Activated CD8-positive, alpha-beta memory T cell treated with anti-CD3 and anti-CD28 coated beads for 24 hours (primary cell): Measurements from ENCODE around the gene CYRIA.

Experiments used
- DNase-seq: peaks from one replicate; pipeline ENCODE4 v3.0.0-alpha.2; 2020

CYRIA gene

DNA sequence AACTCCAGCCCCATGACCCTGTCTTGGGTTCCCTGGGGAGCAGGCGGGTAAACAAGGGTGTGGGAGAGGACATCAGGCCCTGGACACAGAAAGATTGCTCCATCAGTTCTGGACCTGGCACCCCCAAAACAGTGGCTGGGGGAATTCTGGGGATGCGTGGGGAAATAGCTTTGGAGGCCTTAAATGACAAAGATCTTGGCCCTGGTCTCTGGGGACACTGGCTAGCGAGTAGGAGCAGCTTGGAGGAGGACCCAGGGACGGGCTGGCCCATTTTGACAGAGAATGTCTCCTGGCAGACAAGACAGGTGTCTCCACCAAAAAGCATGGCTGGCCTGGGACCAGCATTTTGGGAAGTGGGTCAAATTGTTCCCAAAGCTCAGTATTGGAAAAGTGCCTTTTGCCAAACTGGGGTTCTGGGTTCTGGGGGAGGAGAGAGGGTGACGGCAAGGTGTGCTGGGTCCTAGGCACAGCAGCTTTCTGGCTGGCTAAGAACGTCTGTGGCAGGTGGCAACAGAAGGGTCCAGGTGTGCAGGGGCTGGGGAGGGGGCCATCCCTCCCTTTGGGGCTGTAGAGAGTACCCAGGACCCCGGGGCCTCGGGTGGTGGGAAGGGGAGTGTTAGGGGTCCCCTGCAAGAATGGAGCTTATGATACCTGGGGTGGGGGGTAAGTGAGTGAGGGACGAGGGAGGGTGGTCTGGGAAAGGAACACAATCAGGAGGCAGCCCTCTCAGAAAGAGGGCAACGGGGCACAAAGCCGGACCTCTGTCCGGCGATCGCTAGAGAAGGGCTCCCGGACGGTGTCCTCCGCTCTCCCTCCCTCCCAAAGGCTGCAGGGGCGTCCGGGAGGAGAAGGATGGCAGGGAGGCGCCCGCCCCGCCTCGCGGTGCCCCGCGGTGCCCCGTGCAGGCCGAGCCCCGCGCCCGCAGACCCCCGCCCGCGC lies 556 bp downstream of the CYRIA start:
- no peak for DNase-seq

- no peak for DNase-seq
Measured at GRCh38 chr2:16664052-16664731, 1.4 kb downstream of the CYRIA start.

DNA sequence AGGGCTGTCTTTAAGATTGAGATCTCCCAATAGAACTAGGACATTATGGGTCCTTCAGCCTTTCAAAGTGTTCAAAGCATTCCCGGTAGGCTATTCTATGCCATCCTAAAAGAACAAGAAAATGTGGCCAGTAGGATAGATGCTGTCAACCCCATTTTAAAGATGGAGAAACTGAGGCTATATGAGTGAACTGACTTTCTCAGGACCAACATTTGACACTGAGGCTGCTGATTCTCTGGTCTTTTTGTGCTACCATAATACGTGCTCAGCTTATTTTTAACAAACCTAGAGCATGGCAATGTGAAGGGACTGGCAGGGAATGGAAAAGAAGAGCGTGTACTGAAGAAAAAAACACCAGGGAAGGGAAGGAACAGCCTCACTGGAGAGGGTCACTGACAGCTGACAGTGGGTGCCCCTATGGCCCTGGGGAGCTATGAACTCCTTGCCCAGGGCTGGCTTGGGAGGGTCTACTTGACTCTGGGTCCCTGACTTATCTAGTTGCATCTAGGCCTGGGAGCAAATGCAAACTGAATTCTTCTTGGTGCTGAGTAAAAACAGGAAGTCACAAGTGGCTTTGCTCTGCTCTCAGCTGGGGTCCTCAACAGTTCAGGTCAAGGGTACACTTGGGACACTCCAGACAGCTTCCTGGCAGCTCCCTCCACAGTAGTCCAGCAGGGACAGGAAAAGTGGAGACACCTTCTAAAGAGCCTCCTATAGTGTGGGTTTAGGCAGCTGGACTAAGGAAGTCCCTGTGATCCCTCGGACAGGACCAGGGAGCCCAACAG lies 2.3 kb downstream of the CYRIA start:
- DNase-seq: no peak

GRCh38 chr2:16661936-16662839 lies 3.4 kb downstream of the CYRIA start:
- DNase-seq: no peak

DNA sequence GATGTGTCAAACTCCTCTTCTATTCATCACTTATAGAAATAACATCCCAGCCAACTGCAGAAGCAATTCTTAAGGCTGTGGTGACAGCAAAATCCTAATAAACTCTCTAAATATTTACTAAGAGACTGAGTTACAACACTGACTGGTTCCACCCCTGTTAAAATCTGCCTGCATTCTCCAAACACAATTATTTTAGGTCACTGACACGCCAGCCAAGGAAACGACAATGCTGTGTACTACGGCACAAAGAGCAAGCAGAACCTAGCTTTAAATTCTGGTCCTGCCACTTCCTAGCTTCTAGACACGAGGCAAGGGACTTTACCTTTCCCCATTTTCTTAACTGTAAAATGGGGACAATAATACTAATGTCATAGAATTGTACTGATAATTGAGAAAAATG lies 4.1 kb downstream of the CYRIA start:
- no peak for DNase-seq

DNA sequence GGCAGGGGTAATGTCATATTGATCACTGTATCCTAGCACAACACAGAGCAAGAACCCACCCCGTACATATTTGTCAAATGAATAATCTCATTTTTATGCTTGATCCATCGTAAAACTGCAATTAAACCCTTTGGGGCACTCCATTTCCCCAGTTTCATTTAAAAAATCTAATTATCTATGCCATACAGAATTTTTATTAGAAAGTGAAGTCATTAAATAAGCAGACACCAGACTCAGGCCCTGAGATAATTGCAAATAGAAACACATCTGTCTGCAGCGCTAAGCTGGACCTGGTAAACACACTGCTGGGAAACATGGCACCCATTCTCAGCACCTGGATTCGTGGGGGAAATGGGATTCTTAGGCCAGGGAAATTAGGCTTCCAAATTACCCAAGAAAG lies 5.1 kb downstream of the CYRIA start:
- no peak for DNase-seq

DNA sequence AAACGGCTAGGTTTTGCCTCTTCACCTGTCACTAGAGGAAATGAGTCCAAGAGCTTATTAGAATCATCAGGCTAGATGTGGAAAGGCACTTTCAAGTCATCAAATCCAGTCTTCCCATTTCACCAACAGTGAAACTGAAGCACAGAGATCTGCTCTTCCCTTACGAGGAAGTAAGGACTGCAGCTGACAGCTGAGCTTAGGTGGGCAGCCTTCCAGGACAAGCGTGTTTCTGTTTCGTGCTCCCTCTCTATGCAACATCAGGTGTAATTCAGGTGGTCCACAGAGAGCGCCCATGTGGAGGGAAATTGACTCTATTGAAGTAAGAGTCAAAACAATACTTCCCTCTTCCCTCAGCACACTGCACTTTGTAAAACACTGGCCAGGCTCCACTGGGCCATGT lies 5.5 kb downstream of the CYRIA start:
- no peak for DNase-seq

DNA sequence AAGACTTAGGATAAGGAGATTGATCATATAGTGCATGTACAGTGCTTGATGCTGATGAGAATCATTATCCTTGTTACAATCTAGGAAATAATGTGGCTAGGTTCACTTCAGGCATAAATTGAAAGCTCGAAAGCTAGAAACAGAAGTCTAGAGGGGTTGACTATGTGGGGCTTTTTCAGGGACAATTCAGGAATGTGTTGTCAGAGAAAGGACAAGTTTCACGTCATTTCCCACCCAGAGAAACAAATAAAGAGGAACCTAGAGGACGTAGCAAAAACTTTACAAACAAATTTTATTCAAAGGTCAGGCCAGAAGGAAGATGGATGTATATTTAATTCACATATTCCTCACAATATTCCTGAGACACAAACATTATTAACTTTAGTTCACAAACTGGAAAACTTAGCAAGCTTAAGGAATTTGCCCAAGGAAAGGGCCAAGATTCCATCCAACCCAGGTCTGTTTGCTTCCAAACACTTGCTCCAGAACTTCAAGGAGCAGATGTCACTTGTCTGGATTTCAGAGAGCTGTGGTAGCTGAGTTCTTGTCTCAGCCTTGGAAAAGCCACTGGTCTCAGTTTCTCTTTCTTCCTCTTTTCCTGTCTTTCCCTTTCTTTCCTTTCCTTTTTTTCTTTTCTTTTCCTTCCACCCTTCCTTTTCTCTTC lies 7.4 kb downstream of the CYRIA start:
- no peak for DNase-seq

DNA sequence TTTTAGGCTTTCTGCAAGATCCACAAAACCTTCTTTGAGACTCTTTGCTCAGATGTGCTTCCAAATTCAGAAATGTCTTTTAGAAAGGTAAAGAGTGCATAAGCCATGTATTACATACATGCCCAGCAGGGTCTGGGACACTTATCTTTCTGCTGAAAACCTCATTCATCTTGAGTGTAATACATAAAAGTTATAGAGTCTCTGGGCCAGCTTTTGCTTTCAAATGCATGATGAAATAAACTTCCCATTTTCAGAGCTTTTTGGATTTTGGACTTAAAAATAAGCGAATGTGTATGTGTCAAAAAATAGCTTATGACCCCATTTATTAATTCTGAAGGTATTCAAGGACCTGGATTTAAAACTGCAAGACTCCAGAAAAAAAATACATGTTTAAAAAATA lies 8.0 kb downstream of the CYRIA start:
- no peak for DNase-seq

DNA sequence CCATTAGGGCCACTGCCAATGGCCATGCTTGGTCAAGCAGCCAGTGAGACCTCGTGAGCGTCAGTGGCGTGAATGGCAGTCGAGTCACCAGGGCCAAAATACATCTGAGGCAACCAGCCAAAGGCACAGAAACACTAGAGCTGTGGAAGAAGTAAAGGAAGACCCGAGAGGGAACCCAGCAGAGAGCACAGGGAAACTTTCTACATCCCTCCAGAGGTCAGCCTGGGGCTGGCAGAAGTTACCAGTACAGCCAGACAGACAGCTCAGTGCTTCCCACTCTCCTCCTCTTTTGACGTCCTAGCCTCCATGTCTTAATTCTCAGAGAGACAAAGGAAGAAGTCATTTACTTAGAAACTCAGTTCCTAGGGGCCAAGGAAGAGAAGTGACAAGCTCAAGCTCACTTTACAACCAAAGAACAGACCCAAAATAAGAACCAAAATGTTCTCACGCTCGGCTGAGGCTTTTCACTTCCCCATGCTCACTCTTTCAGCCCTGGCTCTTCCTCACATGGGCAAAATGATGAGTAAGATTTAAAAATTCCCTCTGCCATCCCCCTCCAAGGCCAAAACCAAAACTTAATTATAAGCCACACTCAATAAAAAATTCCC lies 8.7 kb downstream of the CYRIA start:
- DNase-seq: no peak

DNA sequence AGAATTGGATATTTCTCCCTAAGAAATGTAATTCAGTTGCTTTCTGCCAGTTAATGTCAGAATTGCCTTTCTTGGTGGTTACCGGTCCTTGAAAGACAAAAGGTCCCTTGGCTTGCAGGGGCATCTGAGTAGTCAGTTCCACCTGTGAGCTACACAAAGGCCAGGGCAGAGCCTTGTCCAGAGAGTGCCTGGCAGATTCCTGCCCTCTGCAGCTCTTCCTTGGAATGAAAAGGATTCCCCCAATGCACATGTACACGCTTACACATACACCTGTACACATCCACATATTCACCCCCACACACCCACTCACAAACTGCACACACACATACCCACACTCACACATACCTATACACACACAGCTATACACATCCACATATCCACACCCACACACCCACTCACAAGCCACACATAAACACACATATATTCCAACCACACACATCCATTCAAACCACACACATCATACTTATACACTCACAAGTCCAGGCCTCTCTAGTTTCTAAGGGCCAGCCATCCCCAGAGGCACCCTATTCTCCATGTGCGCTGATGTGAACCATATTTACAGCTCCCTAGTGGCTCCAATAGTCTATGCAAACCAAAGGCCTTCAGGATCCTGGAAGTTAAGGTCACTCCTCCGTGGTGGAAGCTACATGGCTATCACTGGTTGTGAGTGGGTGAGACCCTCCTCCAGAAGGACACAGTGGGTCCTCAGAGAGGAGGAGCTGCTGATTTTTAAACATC lies 9.6 kb downstream of the CYRIA start:
- DNase-seq: no peak

GRCh38 chr2:16655445-16655837 lies 10.2 kb downstream of the CYRIA start:
- DNase-seq: no peak

DNA sequence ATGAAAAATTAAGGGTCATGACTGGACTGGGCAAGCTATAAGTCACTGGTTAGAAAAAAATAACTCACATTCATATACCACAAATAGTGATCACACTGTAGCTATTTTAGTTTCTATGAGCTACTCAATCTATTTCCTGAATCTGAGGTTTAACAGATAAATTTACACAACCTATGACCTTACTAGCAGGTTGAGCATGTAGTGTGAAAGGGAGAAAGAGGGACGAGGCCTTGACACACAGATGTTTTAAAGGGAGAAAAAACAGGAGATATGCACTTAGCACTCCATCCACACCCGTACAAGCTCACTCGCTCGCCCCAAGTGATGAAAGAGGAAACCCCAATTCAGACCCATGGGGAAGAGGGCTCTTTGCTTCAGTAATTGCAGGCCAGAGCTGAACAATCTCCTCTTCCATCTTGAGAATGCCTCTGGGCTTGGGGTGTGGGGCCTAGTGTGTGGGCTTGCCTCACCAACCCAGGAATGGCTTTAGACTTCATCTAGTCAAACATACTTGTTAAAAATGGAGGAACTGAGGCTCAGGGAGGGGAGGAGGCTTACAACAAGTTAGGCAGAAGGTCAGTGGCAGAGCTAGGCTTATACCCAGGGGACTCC lies 10.7 kb downstream of the CYRIA start:
- DNase-seq: no peak

- no peak for DNase-seq
Measured at GRCh38 chr2:16653799-16654198, 11.8 kb downstream of the CYRIA start.

DNA sequence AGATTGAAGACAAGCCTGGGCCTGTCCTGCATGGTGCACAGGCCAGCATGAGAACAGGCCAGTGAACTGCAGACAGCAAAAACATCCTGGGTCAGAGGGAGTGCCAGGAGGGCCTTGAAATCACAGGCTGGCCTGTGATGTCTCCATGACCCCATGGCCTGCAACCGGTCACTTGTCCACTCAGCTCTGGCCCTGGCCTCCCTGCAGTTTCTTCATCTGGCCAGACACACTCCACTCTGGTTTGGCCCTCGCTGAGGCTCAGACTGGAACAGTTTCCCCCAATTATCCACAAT lies 12.6 kb downstream of the CYRIA start:
- no peak for DNase-seq

- no peak for DNase-seq
Measured at GRCh38 chr2:16652296-16653082, 13.1 kb downstream of the CYRIA start.

GRCh38 chr2:16650287-16651249 lies 15.1 kb downstream of the CYRIA start:
- DNase-seq: no peak
